ENCODE measurements around the gene WNT3.

WNT3 gene

DNA sequence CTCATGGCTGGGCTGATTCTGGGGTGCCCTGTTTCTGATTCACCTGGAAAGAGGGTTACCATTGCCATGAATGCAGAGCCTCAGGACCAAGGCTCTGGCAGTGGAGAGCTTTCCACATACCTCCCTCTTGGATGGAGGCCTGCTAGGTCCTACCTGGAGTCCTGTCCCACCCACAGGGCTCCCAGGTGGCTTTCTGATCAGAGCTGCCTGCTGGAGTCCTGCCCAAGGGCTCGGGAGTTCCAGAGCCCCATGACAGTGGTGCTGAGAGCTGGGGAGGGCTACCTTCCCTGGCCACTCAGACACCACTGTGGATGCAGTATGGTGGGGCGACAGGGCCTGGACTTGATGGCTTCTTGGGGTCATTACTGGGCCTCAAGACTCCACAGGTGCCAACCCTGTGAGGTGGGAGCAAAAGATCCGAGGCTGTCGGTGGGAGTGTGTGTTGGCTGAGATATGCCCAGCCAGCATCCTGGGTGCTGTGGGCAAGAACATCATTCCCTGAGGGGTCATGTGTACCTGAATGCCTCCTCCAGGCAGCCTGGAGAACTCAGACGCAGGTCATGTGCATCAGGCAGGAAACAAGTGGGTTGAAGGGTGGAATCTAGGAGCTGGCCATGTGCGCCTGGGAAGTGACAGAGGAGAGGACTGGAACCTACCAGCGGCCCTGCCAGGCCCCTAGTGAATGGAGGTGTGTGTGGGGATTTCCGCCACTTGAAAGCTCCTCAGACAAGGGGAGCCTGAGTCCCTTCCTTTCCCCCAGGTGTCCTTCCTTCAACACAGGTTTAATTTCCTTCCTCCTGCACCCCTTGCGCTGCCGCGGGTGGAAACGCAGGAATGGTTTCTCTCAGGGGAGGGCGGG, 2.3 kb upstream of the WNT3 start:
- no peak for TF ChIP-seq CTCF (IDR thresholded peaks at IDR 0.05; ENCODE audit: low read depth, low read length)
- DNase-seq (ENCODE audit: low read depth in 2 of 2) = no peak
- no peak overlapping the region for H3K4me3 ChIP-seq (replicated peaks in 1 of 2; ENCODE audit: low read depth in 2 of 2, low read length in 2 of 2)

- DNase-seq (ENCODE audit: low read depth in 2 of 2) = no peak
- H3K4me3 ChIP-seq (replicated peaks in 1 of 2; ENCODE audit: low read depth in 2 of 2, low read length in 2 of 2) = no peak overlapping the region
- TF ChIP-seq CTCF (IDR thresholded peaks at IDR 0.05; ENCODE audit: low read depth, low read length) = no peak
Observed at GRCh38 chr17:46819906-46820351, 1.4 kb upstream of the WNT3 start.

- H3K4me3 ChIP-seq (replicated peaks in 1 of 2; ENCODE audit: low read depth in 2 of 2, low read length in 2 of 2) = no peak overlapping the region
- TF ChIP-seq CTCF (IDR thresholded peaks at IDR 0.05; ENCODE audit: low read depth, low read length) = no peak
- DNase-seq (ENCODE audit: low read depth in 2 of 2) = no peak
Observed at GRCh38 chr17:46818929-46819859, 702 bp upstream of the WNT3 start.

DNA sequence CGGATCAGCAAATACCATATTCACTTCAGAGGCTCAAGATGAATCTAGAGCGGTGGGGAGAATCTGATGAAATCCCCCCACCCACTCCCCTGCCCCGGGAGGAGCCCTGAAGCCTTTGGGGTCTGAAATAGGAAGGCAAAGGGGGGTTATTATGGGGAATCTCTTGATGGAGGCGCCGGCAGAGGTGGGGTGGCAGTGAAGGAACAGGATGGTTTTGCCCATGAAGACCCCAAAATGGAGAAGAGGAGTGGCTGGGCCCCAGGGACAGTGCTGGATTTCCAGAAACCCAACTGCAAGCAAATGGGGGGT, 637 bp downstream of the WNT3 start:
- no peak for DNase-seq (ENCODE audit: low read depth in 2 of 2)
- no peak overlapping the region for H3K4me3 ChIP-seq (replicated peaks in 1 of 2; ENCODE audit: low read depth in 2 of 2, low read length in 2 of 2)
- no peak for TF ChIP-seq CTCF (IDR thresholded peaks at IDR 0.05; ENCODE audit: low read depth, low read length)

GRCh38 chr17:46817151-46817900, 1.2 kb downstream of the WNT3 start:
- TF ChIP-seq CTCF (IDR thresholded peaks at IDR 0.05; ENCODE audit: low read depth, low read length) = no peak
- DNase-seq (ENCODE audit: low read depth in 2 of 2) = no peak
- no peak overlapping the region for H3K4me3 ChIP-seq (replicated peaks in 1 of 2; ENCODE audit: low read depth in 2 of 2, low read length in 2 of 2)
